GM12878 (cell line): ENCODE results near the gene PHC3. TPM values are rescaled to one million over a fixed set of nuclear protein-coding genes. Genes with fewer than 3 reads are reported as not detected.

Experiments
- CEBPB ChIP-seq, 2 experiments: fragments of 150-350 bp in 1 of 2; IDR thresholded peaks; 2 replicates each; pipeline ENCODE4 v1.6.1; 2012 to 2014; ENCODE audit warnings: low read depth in 2 of 2, low read length in 2 of 2, borderline replicate concordance in 1 of 2, inconsistent platforms in 1 of 2
- CREB1 ChIP-seq: IDR thresholded peaks from 2 replicates; pipeline ENCODE4 v1.6.1; 2012; ENCODE audit warnings: low read depth, mild to moderate bottlenecking, inconsistent platforms
- HDAC6 ChIP-seq: fragments of 200-600 bp; sonication (generic); IDR thresholded peaks from one replicate; pipeline ENCODE4 v1.8.0; 2017; ENCODE audit warnings: antibody characterized with exemption; ENCODE audit not compliant: unreplicated experiment
- IKZF2 ChIP-seq, 2 experiments: fragments of 450-650 bp; IDR thresholded peaks; 2 replicates each; pipeline ENCODE4 v1.6.1; 2017; ENCODE audit warnings: mild to moderate bottlenecking in 2 of 2, moderate library complexity in 2 of 2
- KDM1A ChIP-seq: fragments of 200-600 bp; sonication (generic); IDR thresholded peaks from 2 replicates; pipeline ENCODE4 v1.6.1; 2016; ENCODE audit warnings: borderline replicate concordance
- KLF5 ChIP-seq: fragments of 450-650 bp; IDR thresholded peaks from 2 replicates; pipeline ENCODE4 v1.6.1; 2014; ENCODE audit warnings: mild to moderate bottlenecking; ENCODE audit not compliant: partially characterized antibody
- MYC ChIP-seq: IDR thresholded peaks from 2 replicates; pipeline ENCODE4 v1.6.1; 2011; ENCODE audit warnings: mild to moderate bottlenecking, low read length, moderate library complexity, inconsistent platforms; ENCODE audit not compliant: insufficient read depth, insufficient replicate concordance, insufficient read length, severe bottlenecking
- NR2C2 ChIP-seq: IDR thresholded peaks from 2 replicates; pipeline ENCODE4 v1.6.1; 2011; ENCODE audit warnings: borderline replicate concordance, low read depth; ENCODE audit not compliant: control insufficient read depth, insufficient read length
- NRF1 ChIP-seq: conservative IDR thresholded peaks from 2 replicates; pipeline ENCODE4 v1.6.1; 2011; ENCODE audit warnings: mild to moderate bottlenecking, low read depth, low read length, improper control_type of control experiment
- PML ChIP-seq: IDR thresholded peaks from 2 replicates; pipeline ENCODE4 v1.6.1; 2012; ENCODE audit warnings: low read length, inconsistent platforms
- POLR2A ChIP-seq: IDR thresholded peaks from 2 replicates; pipeline ENCODE4 v1.6.1; 2011; ENCODE audit warnings: low read depth, mild to moderate bottlenecking, low read length
- POLR2AphosphoS5 ChIP-seq: IDR thresholded peaks from 2 replicates; pipeline ENCODE4 v1.6.1; 2011; ENCODE audit warnings: mild to moderate bottlenecking, low read length, inconsistent platforms
- POU2F2 ChIP-seq: IDR thresholded peaks from 3 replicates; pipeline ENCODE4 v1.6.1; 2011; ENCODE audit warnings: low read depth, mild to moderate bottlenecking, low read length, borderline replicate concordance
- RAD51 ChIP-seq: fragments of 450-650 bp; IDR thresholded peaks from 2 replicates; pipeline ENCODE4 v1.6.1; 2016; ENCODE audit warnings: moderate library complexity, mild to moderate bottlenecking, inconsistent platforms
- SPI1 ChIP-seq: IDR thresholded peaks from 2 replicates; pipeline ENCODE4 v1.6.1; 2011; ENCODE audit warnings: low read depth, mild to moderate bottlenecking, low read length, moderate library complexity, borderline replicate concordance; ENCODE audit not compliant: insufficient read depth
- STAT1 ChIP-seq: fragments of 450-650 bp; conservative IDR thresholded peaks from 2 replicates; pipeline ENCODE4 v1.6.1; 2014; ENCODE audit warnings: antibody characterized with exemption, mild to moderate bottlenecking
- WRNIP1 ChIP-seq: IDR thresholded peaks from 2 replicates; pipeline ENCODE4 v1.6.1; 2011; ENCODE audit warnings: low read depth, low read length, improper control_type of control experiment, borderline replicate concordance
- YBX1 ChIP-seq: fragments of 450-650 bp; IDR thresholded peaks from 2 replicates; pipeline ENCODE4 v1.6.1; 2016; ENCODE audit warnings: antibody characterized with exemption
- polyA plus RNA-seq, 11 experiments: library from polyadenylated mRNA; depleted of rRNA in 4 of 11; unstranded in 6 of 11; stranded (reverse) in 5 of 11; fragments of >200 nt; fragmentation: Nextera tagmentation in 4 of 11; fragmentation: Illumina TruSeq in 1 of 11; extraction: Ambion mirVana in 4 of 11; extraction: Trizol in 1 of 11; gene quantifications; 1 replicate in 1 of 11; 2 replicates in 10 of 11; pipeline versions ENCODE4 v1.2.1 to v1.2.3, GENCODE V29; 2011 to 2016; ENCODE audit warnings: inconsistent platforms in 2 of 11, missing spikeins in 2 of 11, low read depth in 1 of 11
- total RNA-seq, 4 experiments: library from RNA; depleted of rRNA in 3 of 4; stranded (reverse); fragments of >200 nt in 3 of 4; fragmentation: Illumina TruSeq in 1 of 4; extraction: Trizol in 1 of 4; gene quantifications; 2 replicates each; pipeline versions ENCODE4 v1.2.1 to v1.2.3, GENCODE V29; 2013 to 2021
- TF ChIP-seq, protein P1 (sequence below): fragments of 450-650 bp; formaldehyde crosslinking; IDR thresholded peaks from 2 replicates; pipeline ENCODE4 v1.5.0; 2022; ENCODE audit warnings: mild to moderate bottlenecking, missing genetic modification characterization
- TF ChIP-seq, protein P2 (sequence below): fragments of 450-650 bp; IDR thresholded peaks from 2 replicates; pipeline ENCODE4 v1.6.1; 2017; ENCODE audit warnings: low read depth, mild to moderate bottlenecking, moderate library complexity
- TF ChIP-seq, protein P3 (sequence below): fragments of 450-650 bp; IDR thresholded peaks from 2 replicates; pipeline ENCODE4 v1.6.1; 2018; ENCODE audit warnings: borderline replicate concordance, mild to moderate bottlenecking; ENCODE audit not compliant: partially characterized antibody
- TF ChIP-seq, protein P4 (sequence below): fragments of 450-650 bp; IDR thresholded peaks from 2 replicates; pipeline ENCODE4 v1.6.1; 2017; ENCODE audit warnings: mild to moderate bottlenecking

PHC3 gene
- total and polyA plus RNA-seq, 10 of the 15 experiments (the other 5 are each of a cell fraction or from before 2014, with no cell fraction given), result 3.3 to 62.3 (median 22.1) TPM

DNA sequence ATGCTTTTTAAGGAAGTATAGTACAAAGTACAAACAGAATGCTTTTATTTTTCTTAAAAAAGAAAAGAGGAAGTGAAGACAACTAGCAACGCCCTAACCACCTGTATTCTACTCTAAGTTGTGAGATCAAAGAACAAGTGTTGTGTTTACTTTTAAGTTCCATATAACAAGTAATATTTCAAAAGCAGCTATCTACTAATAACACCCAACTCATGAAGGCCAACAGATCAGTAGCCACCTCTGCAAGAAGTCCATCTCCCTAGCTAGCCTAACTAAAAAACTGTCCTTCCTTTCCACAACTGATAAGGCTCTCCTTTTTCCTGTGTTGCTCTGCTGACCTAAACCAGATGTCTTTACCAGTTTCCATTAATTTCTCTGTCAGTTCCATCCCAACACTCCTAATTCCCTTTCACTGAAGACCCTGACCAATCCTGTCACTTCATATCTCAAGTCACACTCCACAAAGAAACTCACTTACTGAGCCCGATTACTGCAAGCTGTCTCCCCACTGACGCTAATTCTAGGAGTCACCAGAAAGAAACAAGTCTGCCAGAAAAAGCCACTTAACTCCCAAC, 26.9 kb downstream of the PHC3 start (continued):
- TF ChIP-seq IKZF2 (IDR thresholded peaks at IDR 0.05), result peak; percentile 62 to 67
- TF ChIP-seq RAD51, result no peak
- no peak for TF ChIP-seq HDAC6
- TF ChIP-seq CREB1, result no peak
- TF ChIP-seq POLR2AphosphoS5, result no peak
- TF ChIP-seq YBX1, result no peak
- no peak for TF ChIP-seq NR2C2
- TF ChIP-seq MYC, result no peak
- TF ChIP-seq POLR2A, result no peak
- TF ChIP-seq KLF5, result no peak
- TF ChIP-seq, protein P1, sequence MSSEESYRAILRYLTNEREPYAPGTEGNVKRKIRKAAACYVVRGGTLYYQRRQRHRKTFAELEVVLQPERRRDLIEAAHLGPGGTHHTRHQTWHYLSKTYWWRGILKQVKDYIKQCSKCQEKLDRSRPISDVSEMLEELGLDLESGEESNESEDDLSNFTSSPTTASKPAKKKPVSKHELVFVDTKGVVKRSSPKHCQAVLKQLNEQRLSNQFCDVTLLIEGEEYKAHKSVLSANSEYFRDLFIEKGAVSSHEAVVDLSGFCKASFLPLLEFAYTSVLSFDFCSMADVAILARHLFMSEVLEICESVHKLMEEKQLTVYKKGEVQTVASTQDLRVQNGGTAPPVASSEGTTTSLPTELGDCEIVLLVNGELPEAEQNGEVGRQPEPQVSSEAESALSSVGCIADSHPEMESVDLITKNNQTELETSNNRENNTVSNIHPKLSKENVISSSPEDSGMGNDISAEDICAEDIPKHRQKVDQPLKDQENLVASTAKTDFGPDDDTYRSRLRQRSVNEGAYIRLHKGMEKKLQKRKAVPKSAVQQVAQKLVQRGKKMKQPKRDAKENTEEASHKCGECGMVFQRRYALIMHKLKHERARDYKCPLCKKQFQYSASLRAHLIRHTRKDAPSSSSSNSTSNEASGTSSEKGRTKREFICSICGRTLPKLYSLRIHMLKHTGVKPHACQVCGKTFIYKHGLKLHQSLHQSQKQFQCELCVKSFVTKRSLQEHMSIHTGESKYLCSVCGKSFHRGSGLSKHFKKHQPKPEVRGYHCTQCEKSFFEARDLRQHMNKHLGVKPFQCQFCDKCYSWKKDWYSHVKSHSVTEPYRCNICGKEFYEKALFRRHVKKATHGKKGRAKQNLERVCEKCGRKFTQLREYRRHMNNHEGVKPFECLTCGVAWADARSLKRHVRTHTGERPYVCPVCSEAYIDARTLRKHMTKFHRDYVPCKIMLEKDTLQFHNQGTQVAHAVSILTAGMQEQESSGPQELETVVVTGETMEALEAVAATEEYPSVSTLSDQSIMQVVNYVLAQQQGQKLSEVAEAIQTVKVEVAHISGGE (CRISPR knock-in tag), result no peak
- TF ChIP-seq SPI1, result peak; percentile 99
- TF ChIP-seq STAT1, result no peak
- TF ChIP-seq POU2F2, result no peak
- TF ChIP-seq NRF1, result no peak
- TF ChIP-seq, protein P2, sequence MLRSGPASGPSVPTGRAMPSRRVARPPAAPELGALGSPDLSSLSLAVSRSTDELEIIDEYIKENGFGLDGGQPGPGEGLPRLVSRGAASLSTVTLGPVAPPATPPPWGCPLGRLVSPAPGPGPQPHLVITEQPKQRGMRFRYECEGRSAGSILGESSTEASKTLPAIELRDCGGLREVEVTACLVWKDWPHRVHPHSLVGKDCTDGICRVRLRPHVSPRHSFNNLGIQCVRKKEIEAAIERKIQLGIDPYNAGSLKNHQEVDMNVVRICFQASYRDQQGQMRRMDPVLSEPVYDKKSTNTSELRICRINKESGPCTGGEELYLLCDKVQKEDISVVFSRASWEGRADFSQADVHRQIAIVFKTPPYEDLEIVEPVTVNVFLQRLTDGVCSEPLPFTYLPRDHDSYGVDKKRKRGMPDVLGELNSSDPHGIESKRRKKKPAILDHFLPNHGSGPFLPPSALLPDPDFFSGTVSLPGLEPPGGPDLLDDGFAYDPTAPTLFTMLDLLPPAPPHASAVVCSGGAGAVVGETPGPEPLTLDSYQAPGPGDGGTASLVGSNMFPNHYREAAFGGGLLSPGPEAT, result 0 out of 2 replicates have a peak, but pooled peaks have one; percentile 23
- no peak for TF ChIP-seq WRNIP1
- TF ChIP-seq KDM1A, result no peak
- 0 out of 2 replicates have a peak, but pooled peaks have one; percentile 27 for TF ChIP-seq PML
- TF ChIP-seq, protein P3, sequence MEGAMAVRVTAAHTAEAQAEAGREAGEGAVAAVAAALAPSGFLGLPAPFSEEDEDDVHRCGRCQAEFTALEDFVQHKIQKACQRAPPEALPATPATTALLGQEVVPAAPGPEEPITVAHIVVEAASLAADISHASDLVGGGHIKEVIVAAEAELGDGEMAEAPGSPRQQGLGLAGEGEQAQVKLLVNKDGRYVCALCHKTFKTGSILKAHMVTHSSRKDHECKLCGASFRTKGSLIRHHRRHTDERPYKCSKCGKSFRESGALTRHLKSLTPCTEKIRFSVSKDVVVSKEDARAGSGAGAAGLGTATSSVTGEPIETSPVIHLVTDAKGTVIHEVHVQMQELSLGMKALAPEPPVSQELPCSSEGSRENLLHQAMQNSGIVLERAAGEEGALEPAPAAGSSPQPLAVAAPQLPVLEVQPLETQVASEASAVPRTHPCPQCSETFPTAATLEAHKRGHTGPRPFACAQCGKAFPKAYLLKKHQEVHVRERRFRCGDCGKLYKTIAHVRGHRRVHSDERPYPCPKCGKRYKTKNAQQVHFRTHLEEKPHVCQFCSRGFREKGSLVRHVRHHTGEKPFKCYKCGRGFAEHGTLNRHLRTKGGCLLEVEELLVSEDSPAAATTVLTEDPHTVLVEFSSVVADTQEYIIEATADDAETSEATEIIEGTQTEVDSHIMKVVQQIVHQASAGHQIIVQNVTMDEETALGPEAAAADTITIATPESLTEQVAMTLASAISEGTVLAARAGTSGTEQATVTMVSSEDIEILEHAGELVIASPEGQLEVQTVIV, result no peak
- no peak for TF ChIP-seq CEBPB (IDR thresholded peaks at IDR 0.05; ENCODE audit: borderline replicate concordance in 1 of 2, low read depth in 2 of 2, low read length in 2 of 2)
- TF ChIP-seq, protein P4, sequence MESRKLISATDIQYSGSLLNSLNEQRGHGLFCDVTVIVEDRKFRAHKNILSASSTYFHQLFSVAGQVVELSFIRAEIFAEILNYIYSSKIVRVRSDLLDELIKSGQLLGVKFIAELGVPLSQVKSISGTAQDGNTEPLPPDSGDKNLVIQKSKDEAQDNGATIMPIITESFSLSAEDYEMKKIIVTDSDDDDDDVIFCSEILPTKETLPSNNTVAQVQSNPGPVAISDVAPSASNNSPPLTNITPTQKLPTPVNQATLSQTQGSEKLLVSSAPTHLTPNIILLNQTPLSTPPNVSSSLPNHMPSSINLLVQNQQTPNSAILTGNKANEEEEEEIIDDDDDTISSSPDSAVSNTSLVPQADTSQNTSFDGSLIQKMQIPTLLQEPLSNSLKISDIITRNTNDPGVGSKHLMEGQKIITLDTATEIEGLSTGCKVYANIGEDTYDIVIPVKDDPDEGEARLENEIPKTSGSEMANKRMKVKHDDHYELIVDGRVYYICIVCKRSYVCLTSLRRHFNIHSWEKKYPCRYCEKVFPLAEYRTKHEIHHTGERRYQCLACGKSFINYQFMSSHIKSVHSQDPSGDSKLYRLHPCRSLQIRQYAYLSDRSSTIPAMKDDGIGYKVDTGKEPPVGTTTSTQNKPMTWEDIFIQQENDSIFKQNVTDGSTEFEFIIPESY, result no peak
